GM23338 (cell line): ENCODE data around the gene FAM168B. TPM values are rescaled to one million over a fixed set of nuclear protein-coding genes. Genes with fewer than 3 reads are reported as not detected.
"Not testable (repeated sequence)": the region's sequence is repeated elsewhere in the genome, so short reads cannot be mapped to it uniquely, and the experiment has no call there.

Source experiments
- ATAC-seq: fragments of 200-7000 bp; cut with Tn5 transposase; 3 replicates; pipeline ENCODE4 v1.9.1; 2020
- DNase-seq: peaks from one replicate; pipeline ENCODE4 v3.0.0-alpha.2; 2015; ENCODE audit warnings: low spot score
- H2AFZ ChIP-seq: fragments of 200-600 bp; sonication (generic); 2 replicates; pipeline ENCODE4 v1.8.0; 2016; ENCODE audit warnings: antibody characterized with exemption, mild to moderate bottlenecking, moderate library complexity
- H3F3A ChIP-seq: fragments of 200-600 bp; sonication (generic); replicated peaks from 2 replicates; pipeline ENCODE4 v1.8.0; 2017; ENCODE audit warnings: antibody characterized with exemption, mixed run types, low read depth
- H3K27ac ChIP-seq: fragments of 200-600 bp; sonication (generic); 2 replicates; pipeline ENCODE4 v1.6.1; 2016; ENCODE audit warnings: low read depth
- H3K27me3 ChIP-seq: fragments of 200-600 bp; sonication (generic); 2 replicates; pipeline ENCODE4 v1.8.0; 2016; ENCODE audit warnings: mild to moderate bottlenecking, mixed run types, moderate library complexity; ENCODE audit not compliant: insufficient read depth
- H3K36me3 ChIP-seq: fragments of 200-600 bp; sonication (generic); 2 replicates; pipeline ENCODE4 v1.8.0; 2016; ENCODE audit warnings: mild to moderate bottlenecking; ENCODE audit not compliant: insufficient read depth
- H3K4me1 ChIP-seq: fragments of 200-600 bp; sonication (generic); 2 replicates; pipeline ENCODE4 v1.8.0; 2016; ENCODE audit warnings: mild to moderate bottlenecking, moderate library complexity; ENCODE audit not compliant: insufficient read depth
- H3K4me2 ChIP-seq: fragments of 200-600 bp; sonication (generic); 2 replicates; pipeline ENCODE4 v1.7.1; 2017; ENCODE audit warnings: mixed run types
- H3K4me3 ChIP-seq: fragments of 200-600 bp; sonication (generic); 2 replicates; pipeline ENCODE4 v1.6.1; 2016; ENCODE audit warnings: mixed run types
- H3K79me2 ChIP-seq: fragments of 200-600 bp; sonication (generic); replicated peaks from 2 replicates; pipeline ENCODE4 v1.8.0; 2017; ENCODE audit warnings: mild to moderate bottlenecking; ENCODE audit not compliant: insufficient read depth
- H3K9me2 ChIP-seq: fragments of 200-600 bp; sonication (generic); 2 replicates; pipeline ENCODE4 v1.8.0; 2017; ENCODE audit not compliant: insufficient read depth
- H4K20me1 ChIP-seq: fragments of 200-600 bp; sonication (generic); replicated peaks from 2 replicates; pipeline ENCODE4 v1.8.0; 2017; ENCODE audit warnings: mild to moderate bottlenecking; ENCODE audit not compliant: insufficient read depth
- H3K27ac Mint-ChIP-seq: 2 replicates; pipeline ENCODE4 v1.8.0; 2020; ENCODE audit warnings: inconsistent platforms, mild to moderate bottlenecking, moderate library complexity, mixed read lengths
- H3K27me3 Mint-ChIP-seq: 3 replicates; pipeline ENCODE4 v1.8.0; 2022; ENCODE audit warnings: low read depth, mild to moderate bottlenecking, moderate library complexity, mixed read lengths, inconsistent platforms; ENCODE audit not compliant: insufficient read depth, poor library complexity
- H3K36me3 Mint-ChIP-seq: 3 replicates; pipeline ENCODE4 v1.8.0; 2021; ENCODE audit warnings: low read depth, mild to moderate bottlenecking, inconsistent platforms, moderate library complexity, mixed read lengths
- H3K4me1 Mint-ChIP-seq: 3 replicates; pipeline ENCODE4 v1.8.0; 2020; ENCODE audit warnings: mild to moderate bottlenecking, inconsistent platforms, mixed read lengths
- H3K4me3 Mint-ChIP-seq: 3 replicates; pipeline ENCODE4 v1.8.0; 2021; ENCODE audit warnings: moderate library complexity, mild to moderate bottlenecking, inconsistent platforms, mixed read lengths
- H3K9me3 Mint-ChIP-seq: 3 replicates; pipeline ENCODE4 v1.8.0; 2020; ENCODE audit warnings: moderate library complexity, mild to moderate bottlenecking, inconsistent platforms, mixed read lengths
- CREB1 ChIP-seq: fragments of 250-450 bp; sonication (Bioruptor Pico); IDR thresholded peaks from 2 replicates; pipeline ENCODE4 v1.5.0; 2020; ENCODE audit warnings: low read depth, mild to moderate bottlenecking, moderate library complexity
- EZH2 ChIP-seq: fragments of 200-600 bp; sonication (generic); IDR thresholded peaks from one replicate; pipeline ENCODE4 v1.8.0; 2017; ENCODE audit warnings: antibody characterized with exemption, mild to moderate bottlenecking, low read depth; ENCODE audit not compliant: unreplicated experiment
- EZH2phosphoT487 ChIP-seq: fragments of 200-600 bp; sonication (generic); IDR thresholded peaks from one replicate; pipeline ENCODE4 v1.8.1; 2018; ENCODE audit warnings: antibody characterized with exemption; ENCODE audit not compliant: unreplicated experiment
- JUNB ChIP-seq: IDR thresholded peaks from one replicate; pipeline ENCODE4 v1.6.1; 2016; ENCODE audit warnings: antibody characterized with exemption; ENCODE audit not compliant: unreplicated experiment
- NANOG ChIP-seq: IDR thresholded peaks from 2 replicates; pipeline ENCODE4 v1.6.1; 2016; ENCODE audit warnings: antibody characterized with exemption, borderline replicate concordance
- POLR2AphosphoS5 ChIP-seq: IDR thresholded peaks from 2 replicates; pipeline ENCODE4 v1.6.1; 2016; ENCODE audit warnings: antibody characterized with exemption, low read depth
- STAT1 ChIP-seq: IDR thresholded peaks from one replicate; pipeline ENCODE4 v1.6.1; 2016; ENCODE audit warnings: antibody characterized with exemption; ENCODE audit not compliant: unreplicated experiment
- ZNF114 ChIP-seq: fragments of 250-450 bp; sonication (Bioruptor Pico); IDR thresholded peaks from 2 replicates; pipeline ENCODE4 v1.5.0; 2020; ENCODE audit warnings: mild to moderate bottlenecking, moderate library complexity
- ZNF331 ChIP-seq: fragments of 250-450 bp; sonication (Bioruptor Pico); IDR thresholded peaks from 2 replicates; pipeline ENCODE4 v1.5.0; 2020; ENCODE audit warnings: low read depth, mild to moderate bottlenecking, moderate library complexity
- polyA plus RNA-seq: library from polyadenylated mRNA; unstranded; fragments of >200 nt; fragmentation: Nextera tagmentation; extraction: Ambion mirVana; gene quantifications from 2 replicates; pipeline ENCODE4 v1.2.1, GENCODE V29; 2016
- total RNA-seq: library from RNA; depleted of rRNA; stranded (reverse); fragments of >200 nt; shearing (Covaris generic); gene quantifications from 2 replicates; pipeline ENCODE4 v1.2.3, GENCODE V29; 2014
- TF ChIP-seq, protein P1 (sequence below), 2 experiments: fragments of 200-600 bp in 1 of 2; sonication (generic) in 1 of 2; conservative IDR thresholded peaks; 2 replicates each; pipeline versions ENCODE4 v1.5.1 to v1.6.1; 2016 to 2017; ENCODE audit warnings: antibody characterized with exemption in 2 of 2, low read depth in 2 of 2, mild to moderate bottlenecking in 2 of 2, moderate library complexity in 1 of 2
- TF ChIP-seq, protein P2 (sequence below): IDR thresholded peaks from 2 replicates; pipeline ENCODE4 v1.6.1; 2016; ENCODE audit warnings: antibody characterized with exemption

Gene FAM168B
- total and polyA plus RNA-seq, 2 experiments from 2014 or later: 18.8 to 76.8 TPM

DNA sequence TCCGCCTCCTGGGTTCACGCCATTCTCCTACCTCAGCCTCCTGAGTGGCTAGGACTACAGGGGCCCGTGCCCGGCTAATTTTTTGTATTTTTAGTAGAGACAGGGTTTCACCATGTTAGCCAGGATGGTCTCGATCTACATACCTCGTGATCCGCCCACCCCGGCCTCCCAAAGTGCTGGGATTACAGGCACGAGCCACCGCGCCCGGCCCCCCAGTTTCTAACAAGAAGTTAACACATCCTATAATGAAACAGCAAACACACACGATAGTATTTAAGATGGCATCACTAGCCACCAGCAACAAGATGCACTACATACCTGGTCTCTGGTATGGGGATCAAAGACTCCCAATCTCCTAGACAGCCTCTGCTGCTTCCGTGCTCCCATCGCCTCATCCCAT, 17.7 kb downstream of the FAM168B start:
- not testable (repeated sequence) for H3K27ac ChIP-seq, H3K9me2 ChIP-seq, ATAC-seq, DNase-seq, H3F3A ChIP-seq, H3K4me3 ChIP-seq, H2AFZ ChIP-seq, H3K4me1 ChIP-seq, H3K4me2 ChIP-seq, H3K27me3 Mint-ChIP-seq, H3K4me1 Mint-ChIP-seq, H3K4me3 Mint-ChIP-seq, H3K9me3 Mint-ChIP-seq, H3K27me3 ChIP-seq
- peaks cover 100% of the 10 kb centered on the region for H3K79me2 ChIP-seq
- Mint-ChIP-seq H3K36me3 (peaks cover 88% of the 10 kb centered on the region), H3K27ac (peak overlapping the region; percentile 71; the same call in 1 of the 2 replicates)
- H4K20me1 ChIP-seq: peaks cover 86% of the 10 kb centered on the region
- peaks cover 42% of the 10 kb centered on the region for H3K36me3 ChIP-seq

DNA sequence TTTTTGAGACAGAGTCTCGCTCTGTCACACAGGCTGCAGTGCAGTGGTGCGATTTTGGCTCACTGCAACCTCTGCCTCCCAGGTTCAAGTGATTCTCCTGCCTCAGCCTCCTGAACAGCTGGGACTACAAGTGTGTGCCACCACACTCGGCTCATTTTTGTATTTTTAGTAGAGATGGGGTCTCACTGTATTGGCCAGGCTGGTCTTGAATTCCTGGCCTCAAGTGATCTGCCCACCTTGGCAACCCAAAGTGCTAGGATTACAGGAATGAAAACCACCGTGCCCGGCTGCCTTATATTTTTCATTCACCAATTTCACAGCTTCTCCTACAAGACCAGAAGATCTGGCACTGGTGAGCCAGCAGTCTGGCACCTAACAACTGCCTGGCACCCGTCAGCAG, 25.1 kb downstream of the FAM168B start:
- not testable (repeated sequence) for H3K4me3 Mint-ChIP-seq
- H3K79me2 ChIP-seq: peaks cover 100% of the 10 kb centered on the region

DNA sequence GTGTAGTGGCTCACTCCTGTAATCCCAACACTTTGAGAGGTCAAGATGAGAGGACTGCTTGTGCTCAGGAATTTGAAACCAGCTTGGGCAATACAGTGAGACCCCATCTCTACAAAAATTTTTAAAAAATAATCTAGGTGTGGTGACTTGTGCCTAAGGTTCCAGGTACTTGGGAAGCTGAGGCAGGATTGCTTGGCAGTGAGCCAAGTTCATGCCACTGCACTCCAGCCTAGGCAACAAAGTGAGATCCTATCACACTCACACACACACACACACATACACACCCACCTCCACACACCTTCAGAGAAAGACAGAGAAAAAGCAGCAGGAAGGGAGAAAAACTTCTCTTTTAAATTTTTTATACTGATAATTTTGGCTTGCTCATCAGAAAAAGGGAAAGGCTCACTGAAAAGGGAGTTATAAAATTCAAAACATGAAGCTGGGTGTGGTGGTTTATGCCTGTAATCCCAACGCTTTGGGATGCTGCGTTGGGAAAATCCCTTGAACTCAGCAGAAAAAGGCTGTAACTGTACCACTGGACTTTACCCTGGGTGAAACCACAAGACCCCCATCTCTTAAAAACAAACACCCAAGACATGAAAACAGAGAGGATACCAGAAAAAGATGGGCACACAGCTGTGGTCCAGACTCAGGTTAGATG, 25.7 kb downstream of the FAM168B start:
- Histone ChIP-seq H3K27ac (no peak overlapping the region), H2AFZ (no peak overlapping the region), H3K4me1 (0 out of 2 replicates have a peak, but pooled peaks cover 3% of the 10 kb centered on the region), H3K4me2 (no peak overlapping the region), H3F3A (no peaks in the 10 kb centered on the region), H3K27me3 (no peaks in the 10 kb centered on the region), H3K4me3 (no peak overlapping the region), H3K9me2 (no peaks in the 10 kb centered on the region), H3K36me3 (peaks cover 31% of the 10 kb centered on the region), H4K20me1 (peaks cover 89% of the 10 kb centered on the region), H3K79me2 (peaks cover 100% of the 10 kb centered on the region)
- Mint-ChIP-seq H3K4me1 (peaks cover 10% of the 10 kb centered on the region), H3K36me3 (peaks cover 71% of the 10 kb centered on the region), H3K27ac (no peak overlapping the region), H3K27me3 (peaks cover 6% of the 10 kb centered on the region), H3K9me3 (no peaks in the 10 kb centered on the region), H3K4me3 (no peak overlapping the region)
- DNase-seq: no peak
- no peak for ATAC-seq
- TF ChIP-seq, protein P1, sequence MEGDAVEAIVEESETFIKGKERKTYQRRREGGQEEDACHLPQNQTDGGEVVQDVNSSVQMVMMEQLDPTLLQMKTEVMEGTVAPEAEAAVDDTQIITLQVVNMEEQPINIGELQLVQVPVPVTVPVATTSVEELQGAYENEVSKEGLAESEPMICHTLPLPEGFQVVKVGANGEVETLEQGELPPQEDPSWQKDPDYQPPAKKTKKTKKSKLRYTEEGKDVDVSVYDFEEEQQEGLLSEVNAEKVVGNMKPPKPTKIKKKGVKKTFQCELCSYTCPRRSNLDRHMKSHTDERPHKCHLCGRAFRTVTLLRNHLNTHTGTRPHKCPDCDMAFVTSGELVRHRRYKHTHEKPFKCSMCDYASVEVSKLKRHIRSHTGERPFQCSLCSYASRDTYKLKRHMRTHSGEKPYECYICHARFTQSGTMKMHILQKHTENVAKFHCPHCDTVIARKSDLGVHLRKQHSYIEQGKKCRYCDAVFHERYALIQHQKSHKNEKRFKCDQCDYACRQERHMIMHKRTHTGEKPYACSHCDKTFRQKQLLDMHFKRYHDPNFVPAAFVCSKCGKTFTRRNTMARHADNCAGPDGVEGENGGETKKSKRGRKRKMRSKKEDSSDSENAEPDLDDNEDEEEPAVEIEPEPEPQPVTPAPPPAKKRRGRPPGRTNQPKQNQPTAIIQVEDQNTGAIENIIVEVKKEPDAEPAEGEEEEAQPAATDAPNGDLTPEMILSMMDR (conservative IDR thresholded peaks at IDR 0.05; ENCODE audit: low read depth in 2 of 2): no peak
- no peak for TF ChIP-seq ZNF114 (CRISPR knock-in tag)
- no peak for TF ChIP-seq EZH2
- TF ChIP-seq JUNB: no peak
- TF ChIP-seq, protein P2, sequence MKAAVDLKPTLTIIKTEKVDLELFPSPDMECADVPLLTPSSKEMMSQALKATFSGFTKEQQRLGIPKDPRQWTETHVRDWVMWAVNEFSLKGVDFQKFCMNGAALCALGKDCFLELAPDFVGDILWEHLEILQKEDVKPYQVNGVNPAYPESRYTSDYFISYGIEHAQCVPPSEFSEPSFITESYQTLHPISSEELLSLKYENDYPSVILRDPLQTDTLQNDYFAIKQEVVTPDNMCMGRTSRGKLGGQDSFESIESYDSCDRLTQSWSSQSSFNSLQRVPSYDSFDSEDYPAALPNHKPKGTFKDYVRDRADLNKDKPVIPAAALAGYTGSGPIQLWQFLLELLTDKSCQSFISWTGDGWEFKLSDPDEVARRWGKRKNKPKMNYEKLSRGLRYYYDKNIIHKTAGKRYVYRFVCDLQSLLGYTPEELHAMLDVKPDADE: no peak
- no peak for TF ChIP-seq NANOG
- TF ChIP-seq STAT1: no peak
- TF ChIP-seq ZNF331 (CRISPR knock-in tag): no peak
- no peak for TF ChIP-seq EZH2phosphoT487
- no peak for TF ChIP-seq CREB1 (CRISPR knock-in tag)
- TF ChIP-seq POLR2AphosphoS5: no peak

More for the DNA sequence above, 25.1 kb downstream of the FAM168B start:
- not testable (repeated sequence) for H3F3A ChIP-seq, DNase-seq, H3K27ac ChIP-seq, H3K27me3 ChIP-seq, H2AFZ ChIP-seq, H3K9me3 Mint-ChIP-seq, H3K27me3 Mint-ChIP-seq, H3K4me1 ChIP-seq, ATAC-seq, H3K9me2 ChIP-seq, H3K27ac Mint-ChIP-seq, H3K4me2 ChIP-seq, H3K4me3 ChIP-seq
- Histone ChIP-seq H3K36me3 (peaks cover 30% of the 10 kb centered on the region), H4K20me1 (peaks cover 91% of the 10 kb centered on the region)
- peaks cover 10% of the 10 kb centered on the region for H3K4me1 Mint-ChIP-seq
- peaks cover 70% of the 10 kb centered on the region for H3K36me3 Mint-ChIP-seq
